H9 (cell line): ENCODE results near the gene AGBL4. TPM values are rescaled to one million over a fixed set of nuclear protein-coding genes. Genes with fewer than 3 reads are reported as not detected.

Source experiments
- DNase-seq: peaks from one replicate; pipeline ENCODE4 v3.0.0-alpha.2; 2017
- H2AFZ ChIP-seq: one replicate; pipeline ENCODE4 v1.6.1; 2013; ENCODE audit warnings: mild to moderate bottlenecking, low read length, control low read depth, moderate library complexity
- H2AK5ac ChIP-seq: 2 replicates; pipeline ENCODE4 v1.6.1; 2013; ENCODE audit warnings: low read length, control low read depth, mixed read lengths; ENCODE audit not compliant: insufficient read length
- H2BK120ac ChIP-seq: one replicate; pipeline ENCODE4 v1.6.1; 2013; ENCODE audit warnings: low read depth, mild to moderate bottlenecking, low read length, control low read depth, inconsistent platforms; ENCODE audit not compliant: poor library complexity, severe bottlenecking
- H2BK12ac ChIP-seq: 2 replicates; pipeline ENCODE4 v1.6.1; 2013; ENCODE audit warnings: low read length, control low read depth, mixed read lengths, low read depth; ENCODE audit not compliant: insufficient read length
- H2BK15ac ChIP-seq: 2 replicates; pipeline ENCODE4 v1.6.1; 2013; ENCODE audit warnings: low read depth, low read length, control low read depth
- H2BK20ac ChIP-seq: one replicate; pipeline ENCODE4 v1.6.1; 2013; ENCODE audit warnings: low read depth, mild to moderate bottlenecking, low read length, control low read depth, inconsistent platforms; ENCODE audit not compliant: poor library complexity, severe bottlenecking
- H2BK5ac ChIP-seq: 2 replicates; pipeline ENCODE4 v1.6.1; 2013; ENCODE audit warnings: low read length, control low read depth, mixed read lengths; ENCODE audit not compliant: insufficient read length
- H3K14ac ChIP-seq: 2 replicates; pipeline ENCODE4 v1.6.1; 2013; ENCODE audit warnings: low read length, control low read depth; ENCODE audit not compliant: insufficient read depth
- H3K18ac ChIP-seq: 2 replicates; pipeline ENCODE4 v1.6.1; 2013; ENCODE audit warnings: low read depth, mild to moderate bottlenecking, mixed read lengths, low read length, control low read depth; ENCODE audit not compliant: insufficient read length
- H3K23ac ChIP-seq: 2 replicates; pipeline ENCODE4 v1.6.1; 2013; ENCODE audit warnings: low read length, control low read depth, mixed read lengths, low read depth; ENCODE audit not compliant: insufficient read length
- H3K23me2 ChIP-seq: 2 replicates; pipeline ENCODE4 v1.6.1; 2013; ENCODE audit warnings: low read depth, mild to moderate bottlenecking, mixed read lengths, low read length, control low read depth; ENCODE audit not compliant: insufficient read length, poor library complexity, severe bottlenecking
- H3K27ac ChIP-seq: 2 replicates; pipeline ENCODE4 v1.5.1; 2013; ENCODE audit warnings: low read length, control low read depth, mixed read lengths, low read depth; ENCODE audit not compliant: insufficient read length
- H3K27me3 ChIP-seq: 2 replicates; pipeline ENCODE4 v1.6.1; 2013; ENCODE audit warnings: low read length, control low read depth, inconsistent platforms; ENCODE audit not compliant: insufficient read depth
- H3K4ac ChIP-seq: 2 replicates; pipeline ENCODE4 v1.6.1; 2013; ENCODE audit warnings: low read depth, mild to moderate bottlenecking, control low read depth, inconsistent platforms, low read length, moderate library complexity
- H3K4me1 ChIP-seq: 2 replicates; pipeline ENCODE4 v1.6.1; 2013; ENCODE audit warnings: low read length, control low read depth, inconsistent platforms; ENCODE audit not compliant: insufficient read depth
- H3K4me2 ChIP-seq: 2 replicates; pipeline ENCODE4 v1.6.1; 2013; ENCODE audit warnings: low read length, control low read depth, mixed read lengths; ENCODE audit not compliant: insufficient read length, insufficient read depth
- H3K56ac ChIP-seq: 2 replicates; pipeline ENCODE4 v1.6.1; 2013; ENCODE audit warnings: low read depth, mild to moderate bottlenecking, mixed read lengths, low read length, control low read depth; ENCODE audit not compliant: insufficient read length
- H3K79me1 ChIP-seq: 2 replicates; pipeline ENCODE4 v1.6.1; 2013; ENCODE audit warnings: low read depth, mild to moderate bottlenecking, moderate library complexity, low read length, control low read depth, inconsistent platforms; ENCODE audit not compliant: insufficient read depth, poor library complexity, severe bottlenecking
- H3K79me2 ChIP-seq: 2 replicates; pipeline ENCODE4 v1.6.1; 2013; ENCODE audit warnings: low read length, control low read depth, inconsistent platforms; ENCODE audit not compliant: insufficient read depth
- H3K9ac ChIP-seq: 2 replicates; pipeline ENCODE4 v1.6.1; 2013; ENCODE audit warnings: low read length, control low read depth, mixed read lengths; ENCODE audit not compliant: insufficient read length; ENCODE audit errors: extremely low read depth
- H3K9me3 ChIP-seq: one replicate; pipeline ENCODE4 v1.6.1; 2013; ENCODE audit warnings: low read depth, low read length, inconsistent platforms; ENCODE audit not compliant: control insufficient read depth
- H3T11ph ChIP-seq: one replicate; pipeline ENCODE4 v1.6.1; 2013; ENCODE audit warnings: mild to moderate bottlenecking, low read length, control low read depth, inconsistent platforms
- H4K20me1 ChIP-seq: one replicate; pipeline ENCODE4 v1.6.1; 2013; ENCODE audit not compliant: control insufficient read depth, insufficient read length, insufficient read depth
- H4K5ac ChIP-seq: 2 replicates; pipeline ENCODE4 v1.6.1; 2013; ENCODE audit warnings: low read depth, mild to moderate bottlenecking, mixed read lengths, low read length, control low read depth; ENCODE audit not compliant: insufficient read length
- H4K8ac ChIP-seq: replicated peaks from 2 replicates; pipeline ENCODE4 v1.6.1; 2013; ENCODE audit warnings: low read length, control low read depth, mixed read lengths, low read depth; ENCODE audit not compliant: insufficient read length
- H4K91ac ChIP-seq: 2 replicates; pipeline ENCODE4 v1.6.1; 2013; ENCODE audit warnings: low read depth, mild to moderate bottlenecking, moderate library complexity, mixed read lengths, low read length, control low read depth; ENCODE audit not compliant: insufficient read length
- H3K27ac Mint-ChIP-seq, 3 experiments: 2 replicates in 2 of 3; 3 replicates in 1 of 3; pipeline ENCODE4 v1.8.0; 2020 to 2021; ENCODE audit warnings: mixed read lengths in 3 of 3, mild to moderate bottlenecking in 1 of 3, moderate library complexity in 1 of 3
- H3K27me3 Mint-ChIP-seq: 2 replicates; pipeline ENCODE4 v1.8.0; 2021; ENCODE audit warnings: low read depth, mild to moderate bottlenecking, moderate library complexity, mixed read lengths
- H3K36me3 Mint-ChIP-seq, 3 experiments: 2 replicates in 2 of 3; 3 replicates in 1 of 3; pipeline ENCODE4 v1.8.0; 2020 to 2021; ENCODE audit warnings: low read depth in 3 of 3, mixed read lengths in 3 of 3; ENCODE audit not compliant: insufficient read depth in 1 of 3
- H3K4me1 Mint-ChIP-seq, 2 experiments: 2 replicates each; pipeline ENCODE4 v1.8.0; 2020; ENCODE audit warnings: mixed read lengths in 2 of 2
- H3K4me3 Mint-ChIP-seq, 2 experiments: 2 replicates in 1 of 2; 3 replicates in 1 of 2; pipeline ENCODE4 v1.8.0; 2020 to 2021; ENCODE audit warnings: mild to moderate bottlenecking in 2 of 2, mixed read lengths in 2 of 2, moderate library complexity in 1 of 2
- H3K9me3 Mint-ChIP-seq, 2 experiments: 2 replicates in 1 of 2; 3 replicates in 1 of 2; pipeline ENCODE4 v1.8.0; 2020; ENCODE audit warnings: mild to moderate bottlenecking in 2 of 2, mixed read lengths in 2 of 2, moderate library complexity in 1 of 2
- total RNA-seq: library from RNA; stranded (reverse); gene quantifications from 2 replicates; pipeline ENCODE4 v1.2.1, GENCODE V29; 2021
- TF ChIP-seq, protein P1 (sequence below): fragments of 200-600 bp; sonication (generic); conservative IDR thresholded peaks from 3 replicates; pipeline ENCODE4 v1.8.0; 2021; ENCODE audit warnings: antibody characterized with exemption, mild to moderate bottlenecking

The AGBL4 gene
- total RNA-seq, 1 experiment from 2014 or later, result not detected

- peaks cover 5% of the 10 kb centered on the region for H3K79me1 ChIP-seq
These were observed 1255.7 kb downstream of the AGBL4 start for GRCh38 chr1:48767975-48768510.

More at GRCh38 chr1:48767975-48768510, 1255.7 kb downstream of the AGBL4 start:
- Mint-ChIP-seq H3K27me3 (no peaks in the 10 kb centered on the region), H3K27ac (0 out of 7 replicates have a peak overlapping the region, but pooled peaks of 1 of the 3 experiments have one; percentile 9), H3K36me3 (peaks cover 0 to 18% (median 10%) of the 10 kb centered on the region in 3 experiments; a peak in 5 of 7 replicates), H3K9me3 (no peaks in the 10 kb centered on the region), H3K4me1 (peaks cover 0 to 4% of the 10 kb centered on the region in 2 experiments; a peak in 1 of 4 replicates), H3K4me3 (no peak overlapping the region)
- Histone ChIP-seq H2BK120ac (no peak overlapping the region), H3K4me2 (no peak overlapping the region), H3K9ac (no peak overlapping the region), H3K14ac (no peak overlapping the region), H2BK5ac (no peak overlapping the region), H3K9me3 (no peaks in the 10 kb centered on the region), H3K27ac (no peak overlapping the region), H2BK12ac (no peak overlapping the region), H3K79me2 (no peaks in the 10 kb centered on the region), H2AFZ (no peak overlapping the region), H3K23me2 (no peaks in the 10 kb centered on the region), H3K18ac (no peak overlapping the region), H4K20me1 (no peaks in the 10 kb centered on the region), H2BK20ac (no peak overlapping the region), H3K4ac (no peak overlapping the region), H4K5ac (no peak overlapping the region), H3K56ac (no peak overlapping the region), H2BK15ac (no peak overlapping the region), H3K23ac (no peak overlapping the region), H3T11ph (no peak overlapping the region), H4K8ac (no peak overlapping the region), H3K27me3 (no peaks in the 10 kb centered on the region), H3K4me1 (no peaks in the 10 kb centered on the region), H2AK5ac (no peak overlapping the region), H4K91ac (no peak overlapping the region)
- TF ChIP-seq, protein P1, sequence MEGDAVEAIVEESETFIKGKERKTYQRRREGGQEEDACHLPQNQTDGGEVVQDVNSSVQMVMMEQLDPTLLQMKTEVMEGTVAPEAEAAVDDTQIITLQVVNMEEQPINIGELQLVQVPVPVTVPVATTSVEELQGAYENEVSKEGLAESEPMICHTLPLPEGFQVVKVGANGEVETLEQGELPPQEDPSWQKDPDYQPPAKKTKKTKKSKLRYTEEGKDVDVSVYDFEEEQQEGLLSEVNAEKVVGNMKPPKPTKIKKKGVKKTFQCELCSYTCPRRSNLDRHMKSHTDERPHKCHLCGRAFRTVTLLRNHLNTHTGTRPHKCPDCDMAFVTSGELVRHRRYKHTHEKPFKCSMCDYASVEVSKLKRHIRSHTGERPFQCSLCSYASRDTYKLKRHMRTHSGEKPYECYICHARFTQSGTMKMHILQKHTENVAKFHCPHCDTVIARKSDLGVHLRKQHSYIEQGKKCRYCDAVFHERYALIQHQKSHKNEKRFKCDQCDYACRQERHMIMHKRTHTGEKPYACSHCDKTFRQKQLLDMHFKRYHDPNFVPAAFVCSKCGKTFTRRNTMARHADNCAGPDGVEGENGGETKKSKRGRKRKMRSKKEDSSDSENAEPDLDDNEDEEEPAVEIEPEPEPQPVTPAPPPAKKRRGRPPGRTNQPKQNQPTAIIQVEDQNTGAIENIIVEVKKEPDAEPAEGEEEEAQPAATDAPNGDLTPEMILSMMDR, result no peak
- no peak for DNase-seq
